Activated CD8-positive, alpha-beta T cell treated with anti-CD3 and anti-CD28 coated beads, Interleukin-2, amount 10 ng/mL, durations not matched to agents 7 days and 5 days (primary cell): Measurements from ENCODE around the gene ZNF17. TPM values are rescaled to one million over a fixed set of nuclear protein-coding genes. Genes with fewer than 3 reads are reported as not detected.
"Not testable (repeated sequence)": the region's sequence is repeated elsewhere in the genome, so short reads cannot be mapped to it uniquely, and the experiment has no call there.

ENCODE experiments used
- ATAC-seq: fragments of 150-1000 bp; cut with Tn5 transposase; one replicate; pipeline ENCODE4 v1.10.0; 2021; ENCODE audit warnings: moderate library complexity
- CTCF ChIA-PET: fragments of 350-600 bp; sonication (Branson Sonifier 250); formaldehyde crosslinking; loops from one replicate; lab custom pipeline; 2021; ENCODE audit warnings: antibody characterized with exemption; lab: Charles Lee
- POLR2A ChIA-PET: fragments of 350-600 bp; sonication (Branson Sonifier 250); formaldehyde crosslinking; loops from one replicate; lab custom pipeline; 2021; ENCODE audit warnings: antibody characterized with exemption; lab: Charles Lee
- DNase-seq: peaks from one replicate; pipeline ENCODE4 v3.0.0-alpha.2; 2020
- H3K27ac Mint-ChIP-seq: one replicate; pipeline ENCODE4 v1.8.0; 2021; ENCODE audit warnings: mild to moderate bottlenecking, mixed read lengths
- H3K27me3 Mint-ChIP-seq: one replicate; pipeline ENCODE4 v1.8.0; 2021; ENCODE audit warnings: low read depth, mixed read lengths
- H3K36me3 Mint-ChIP-seq: one replicate; pipeline ENCODE4 v1.8.0; 2021; ENCODE audit warnings: low read depth, mixed read lengths
- H3K4me1 Mint-ChIP-seq: one replicate; pipeline ENCODE4 v1.8.0; 2021; ENCODE audit warnings: low read depth, mixed read lengths
- H3K4me3 Mint-ChIP-seq: one replicate; pipeline ENCODE4 v1.8.0; 2021; ENCODE audit warnings: mild to moderate bottlenecking, mixed read lengths
- H3K9me3 Mint-ChIP-seq: one replicate; pipeline ENCODE4 v1.8.0; 2022; ENCODE audit warnings: mixed read lengths; ENCODE audit not compliant: insufficient read depth
- total RNA-seq, 2 experiments: library from RNA; stranded (reverse); gene quantifications; one replicate each; pipeline ENCODE4 v1.2.3, GENCODE V29; 2021

Gene ZNF17
- 10 to 100 TPM; 11.6 to 12.2 TPM for total RNA-seq

DNA sequence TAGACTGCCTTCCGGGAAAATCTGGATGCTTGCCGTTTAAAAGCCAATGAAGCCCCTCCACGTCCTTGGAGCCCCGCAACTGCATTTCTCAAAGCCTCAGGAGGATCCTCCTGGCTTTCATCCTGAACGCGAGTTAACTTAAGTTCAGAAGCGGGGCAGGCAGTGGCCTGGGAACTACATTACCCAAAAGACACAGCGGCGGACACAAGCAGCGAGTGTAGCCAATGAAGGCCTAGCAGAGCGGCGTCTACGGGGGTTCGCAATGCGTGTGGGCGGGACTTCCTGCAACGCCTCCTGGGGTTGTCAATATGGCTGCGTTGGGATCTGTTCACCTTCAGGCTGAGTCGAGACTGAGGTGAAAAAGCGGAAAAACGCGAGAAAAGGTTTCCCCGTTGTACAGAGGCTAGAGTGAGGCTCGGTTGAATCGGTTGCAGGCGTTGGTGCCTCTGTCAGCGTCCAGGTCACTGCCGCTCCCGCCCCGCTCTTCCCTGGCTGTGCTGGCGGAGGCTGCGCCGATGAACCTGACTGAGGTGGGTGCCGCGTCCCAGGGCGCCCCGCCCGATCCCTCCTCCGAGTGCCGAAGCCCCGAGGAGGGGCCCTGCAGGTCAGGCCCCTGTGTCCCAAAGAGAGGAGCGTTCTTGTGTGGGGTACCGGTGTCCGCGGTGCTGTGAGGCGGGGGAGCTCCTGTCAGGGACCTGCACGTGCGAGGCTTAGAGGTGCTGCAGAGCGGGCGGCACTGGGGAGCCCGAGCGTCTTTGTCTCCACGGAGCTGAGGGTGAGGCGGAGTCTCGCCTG lies at the start of gene ZNF17:
TSS of gene ZNF17 (plus strand) at position 285 of the 795 bp plus-strand sequence. CDS start 2,455 bp downstream, outside the sequence.
- Mint-ChIP-seq H3K9me3 (peaks cover 4% of the 10 kb centered on the region), H3K4me1 (peaks cover 18% of the 10 kb centered on the region), H3K4me3 (peak within 1 kb of the TSS; percentile 91), H3K27me3 (no peaks in the 10 kb centered on the region), H3K36me3 (peaks cover 32% of the 10 kb centered on the region), H3K27ac (peak within 1 kb of the TSS; percentile 87)
- ATAC-seq (peak; percentile 100), DNase-seq (peak; percentile 96)
- ChIA-PET POLR2A (interaction anchor here (1.0 kb wide), 1 partner anchor 24 kb away, joined by 3 read pairs; the partner anchor contains the start of gene ZNF749), CTCF (interaction anchor here (1.7 kb wide), 1 partner anchor 22 kb away, joined by 6 read pairs; the partner anchor contains the start of gene ZNF548)

DNA sequence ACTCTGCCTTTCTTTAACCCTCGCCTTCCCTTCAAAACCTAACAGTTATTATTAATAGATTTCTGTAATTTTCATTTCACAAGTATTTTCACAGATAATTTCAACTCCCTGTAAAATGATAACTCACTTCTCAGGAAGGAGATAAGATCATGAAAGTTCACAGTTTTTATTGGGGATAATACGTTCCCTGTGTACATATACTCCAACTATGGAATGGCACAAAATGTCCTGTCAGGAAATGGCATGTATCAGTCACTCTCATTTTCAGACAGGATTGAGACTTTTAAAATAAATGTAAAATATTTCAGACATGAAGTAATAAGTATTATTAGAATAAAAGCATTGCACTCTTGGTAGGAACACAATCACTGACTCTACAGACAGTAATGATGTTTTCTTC lies 48.5 kb upstream of the ZNF17 start:
- ChIA-PET POLR2A (interaction anchor here (1.4 to 1.5 kb wide), 2 partner anchors 12 to 27 kb away, joined by 4 to 10 read pairs; partner anchors contain the start of genes ZNF304 and ZNF548), CTCF (interaction anchor here (1.5 to 1.8 kb wide), 2 partner anchors 12 to 27 kb away, joined by 3 to 4 read pairs; partner anchors contain the start of gene ZNF304)
- H3K9me3 Mint-ChIP-seq, result peaks cover 36% of the 10 kb centered on the region
- H3K36me3 Mint-ChIP-seq, result peaks cover 50% of the 10 kb centered on the region
- H3K27me3 Mint-ChIP-seq, result no peaks in the 10 kb centered on the region
- DNase-seq, result no peak
- peak overlapping the region; percentile 92 for H3K27ac Mint-ChIP-seq
- H3K4me1 Mint-ChIP-seq, result peaks cover 14% of the 10 kb centered on the region
- peak overlapping the region; percentile 89 for H3K4me3 Mint-ChIP-seq
- ATAC-seq, result no peak

DNA sequence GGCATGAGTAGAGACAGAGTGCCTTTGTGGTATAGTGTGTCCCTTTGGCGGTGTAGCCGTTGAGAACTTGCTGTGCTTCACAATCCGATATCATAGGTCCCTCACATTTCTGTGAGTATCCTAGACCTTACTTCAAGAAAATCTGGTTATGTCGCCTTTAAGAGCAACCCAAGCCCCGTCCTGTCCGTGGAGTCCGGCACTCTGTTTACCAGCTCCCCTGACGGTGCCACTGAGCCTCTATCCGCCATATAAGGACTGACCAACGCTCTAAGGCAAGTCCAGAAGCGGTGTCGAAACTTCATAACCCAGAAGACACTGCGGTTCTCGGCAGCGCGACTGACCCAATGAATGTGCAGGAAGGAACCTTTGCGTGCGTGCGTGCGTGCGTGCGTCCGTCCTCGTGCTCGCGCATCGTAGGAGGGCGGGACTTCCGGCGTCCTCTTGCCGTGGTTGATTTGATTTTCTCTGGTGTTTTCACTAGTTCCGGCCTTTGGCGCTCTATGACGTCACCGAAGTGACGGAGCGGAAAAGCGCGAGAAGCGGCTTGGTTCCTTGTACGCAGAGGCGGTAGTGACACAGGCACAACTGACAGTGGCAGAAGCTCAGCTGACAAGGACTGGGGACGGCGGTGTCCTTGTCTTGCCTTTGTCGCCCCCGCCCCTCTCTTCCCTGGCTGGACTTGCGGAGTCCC lies 47.8 kb upstream of the ZNF17 start, which contains the start of the genes TRAPPC2B and ZNF547:
TSS of gene TRAPPC2B (plus strand) at position 555 of the 691 bp plus-strand sequence. CDS start 1,283 bp downstream, outside the sequence.
TSS of gene ZNF547 (plus strand) at position 555 of the 691 bp plus-strand sequence. CDS start 5,005 bp downstream, outside the sequence.
- Mint-ChIP-seq H3K4me1 (peaks cover 14% of the 10 kb centered on the region), H3K36me3 (peaks cover 45% of the 10 kb centered on the region), H3K4me3 (peak within 1 kb of the TSS; percentile 89), H3K27ac (peak within 1 kb of the TSS; percentile 92), H3K27me3 (no peaks in the 10 kb centered on the region), H3K9me3 (peaks cover 36% of the 10 kb centered on the region)
- ATAC-seq, result peak; percentile 95
- POLR2A ChIA-PET, result interaction anchor here (0.8 to 1.5 kb wide), 4 partner anchors 9 to 554 kb away, joined by 3 to 10 read pairs (median 4); partner anchors contain the start of genes ZNF304 and ZNF548
- peak; percentile 99 for DNase-seq
- CTCF ChIA-PET, result interaction anchor here (1.5 to 1.8 kb wide), 2 partner anchors 12 to 26 kb away, joined by 3 to 4 read pairs; partner anchors contain the start of gene ZNF304

DNA sequence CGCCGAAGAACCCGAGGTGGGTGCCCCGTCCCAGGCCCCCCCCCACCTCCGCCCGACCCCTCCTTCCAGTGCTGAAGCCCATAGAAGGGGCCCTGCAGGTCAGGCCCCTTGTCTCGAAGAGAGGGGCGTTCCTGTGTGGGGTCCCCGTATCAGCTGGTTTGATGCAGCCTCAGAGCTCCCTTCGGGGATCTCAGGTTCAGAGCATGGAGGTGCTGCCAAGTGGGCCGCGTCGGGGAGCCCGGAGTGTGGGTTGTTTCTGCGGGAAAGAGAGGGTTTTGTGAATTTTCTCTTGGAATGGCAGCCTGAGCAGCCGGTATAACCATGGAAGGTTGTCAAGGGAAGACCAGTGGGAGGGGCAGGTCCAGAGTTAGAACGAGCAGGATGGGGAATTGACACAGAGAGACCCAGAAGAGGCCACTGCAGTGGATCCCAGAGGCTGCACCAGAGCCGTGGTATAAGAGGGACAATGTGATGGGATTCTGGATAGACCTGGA lies 47.2 kb upstream of the ZNF17 start:
- Mint-ChIP-seq H3K27ac (peak overlapping the region; percentile 92), H3K36me3 (peaks cover 41% of the 10 kb centered on the region), H3K9me3 (peaks cover 36% of the 10 kb centered on the region), H3K4me3 (peak overlapping the region; percentile 89), H3K4me1 (peaks cover 14% of the 10 kb centered on the region), H3K27me3 (no peaks in the 10 kb centered on the region)
- CTCF ChIA-PET, result interaction anchor here (1.5 to 1.8 kb wide), 2 partner anchors 13 to 26 kb away, joined by 3 to 4 read pairs; partner anchors contain the start of gene ZNF304
- no peak for DNase-seq
- peak; percentile 39 for ATAC-seq
- POLR2A ChIA-PET, result interaction anchor here (0.8 to 1.5 kb wide), 4 partner anchors 9 to 553 kb away, joined by 3 to 10 read pairs (median 4); partner anchors contain the start of genes ZNF304 and ZNF548

DNA sequence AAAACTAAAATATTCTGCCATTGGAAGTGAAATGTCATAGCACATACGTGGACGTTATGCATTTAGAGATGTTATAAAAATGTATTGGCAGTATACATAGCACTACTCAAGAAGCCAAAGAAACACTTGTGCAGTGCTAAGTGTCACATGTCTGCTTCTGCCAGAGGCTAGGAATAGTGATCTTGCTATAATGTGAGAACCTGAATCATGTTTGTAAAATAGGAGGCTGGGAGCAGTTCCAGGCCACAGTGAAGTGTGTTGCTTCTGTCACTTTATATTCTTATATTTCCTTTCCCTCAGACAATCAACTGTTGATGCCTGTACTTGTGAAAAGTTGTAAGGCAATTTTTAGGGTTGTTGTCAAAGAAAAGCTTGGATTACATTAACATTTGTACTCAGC lies 44.2 kb upstream of the ZNF17 start:
- H3K36me3 Mint-ChIP-seq, result peaks cover 47% of the 10 kb centered on the region
- H3K4me1 Mint-ChIP-seq, result peaks cover 14% of the 10 kb centered on the region
- H3K9me3 Mint-ChIP-seq, result peaks cover 23% of the 10 kb centered on the region
- H3K27ac Mint-ChIP-seq, result no peak overlapping the region
- ATAC-seq (no peak), DNase-seq (no peak)
- ChIA-PET POLR2A (interaction anchor here (1.1 kb wide), 1 partner anchor 16 kb away, joined by 3 read pairs; the partner anchor contains the start of gene ZNF304), CTCF (no interaction called here)
- H3K27me3 Mint-ChIP-seq, result no peaks in the 10 kb centered on the region
- no peak overlapping the region for H3K4me3 Mint-ChIP-seq

DNA sequence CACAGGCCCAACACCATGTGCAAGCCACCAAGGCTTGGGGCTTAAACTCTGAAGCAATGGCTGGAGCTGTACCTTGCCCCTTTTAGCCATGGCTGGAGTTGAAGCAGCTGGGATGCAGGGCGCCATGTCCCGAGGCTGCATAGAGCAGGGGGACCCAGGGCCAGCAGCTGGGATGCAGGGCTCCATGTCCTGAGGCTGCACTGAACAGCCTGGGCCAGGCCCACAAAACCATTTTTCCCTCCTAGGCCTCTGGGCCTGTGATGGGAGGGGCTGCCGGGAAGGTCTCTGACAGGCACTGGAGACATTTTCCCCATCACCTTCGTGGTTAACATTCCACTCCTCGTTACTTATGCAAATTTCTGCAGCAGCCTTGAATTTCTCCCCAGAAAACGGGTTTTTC lies 36.8 kb upstream of the ZNF17 start:
- DNase-seq (no peak), ATAC-seq (no peak)
- H3K4me3 Mint-ChIP-seq, result no peak overlapping the region
- POLR2A ChIA-PET, result no interaction called here
- no peaks in the 10 kb centered on the region for H3K4me1 Mint-ChIP-seq
- H3K27ac Mint-ChIP-seq, result no peak overlapping the region
- CTCF ChIA-PET, result no interaction called here
- no peaks in the 10 kb centered on the region for H3K27me3 Mint-ChIP-seq
- H3K9me3 Mint-ChIP-seq, result peaks cover 37% of the 10 kb centered on the region
- peaks cover 84% of the 10 kb centered on the region for H3K36me3 Mint-ChIP-seq

DNA sequence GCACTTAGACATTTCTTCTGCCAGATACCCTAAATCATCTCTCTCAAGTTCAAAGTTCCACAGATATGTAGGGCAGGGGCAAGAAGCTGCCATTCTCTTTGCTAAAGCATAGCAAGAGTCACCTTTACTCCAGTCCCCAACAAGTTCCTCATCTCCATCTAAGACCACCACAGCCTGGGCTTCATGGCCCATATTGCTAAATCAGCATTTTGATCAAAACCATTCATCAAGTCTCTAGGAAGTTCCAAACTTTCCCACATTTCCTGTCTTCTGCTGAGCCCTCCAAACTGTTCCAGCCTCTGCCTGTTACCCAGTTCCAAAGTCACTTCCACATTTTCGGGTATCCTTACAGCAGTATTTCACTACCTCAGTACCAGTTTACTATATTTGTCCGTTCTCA lies 36.3 kb upstream of the ZNF17 start:
- DNase-seq, result not testable (repeated sequence)

DNA sequence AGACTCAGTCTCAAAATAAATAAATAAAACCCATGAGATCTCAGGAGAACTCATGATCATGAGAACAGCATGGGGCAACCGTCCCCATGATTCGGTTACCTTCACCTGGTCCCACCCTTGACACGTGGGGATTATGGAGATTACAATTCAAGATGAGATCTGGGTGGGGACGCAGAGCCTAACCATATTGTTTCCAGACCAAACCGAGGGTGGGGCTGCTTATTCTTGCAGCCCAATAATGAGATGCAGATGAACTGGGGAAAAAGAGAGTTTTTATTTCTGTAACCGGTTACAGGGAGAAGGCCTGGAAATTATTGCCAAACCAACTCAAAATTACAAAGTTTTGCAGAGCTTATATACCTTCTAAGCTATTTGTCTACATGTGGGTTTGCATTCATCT lies 34.8 kb upstream of the ZNF17 start:
- peaks cover 77% of the 10 kb centered on the region for H3K36me3 Mint-ChIP-seq
- no peak for ATAC-seq
- H3K4me3 Mint-ChIP-seq, result no peak overlapping the region
- H3K4me1 Mint-ChIP-seq, result no peaks in the 10 kb centered on the region
- H3K27me3 Mint-ChIP-seq, result no peaks in the 10 kb centered on the region
- POLR2A ChIA-PET, result interaction anchor here (0.9 kb wide), 1 partner anchor 13 kb away, joined by 4 read pairs; the partner anchor contains the start of gene ZNF548
- H3K9me3 Mint-ChIP-seq, result peaks cover 53% of the 10 kb centered on the region
- no peak overlapping the region for H3K27ac Mint-ChIP-seq
- DNase-seq, result no peak
- CTCF ChIA-PET, result no interaction called here

More for the DNA sequence above, 36.3 kb upstream of the ZNF17 start:
- Mint-ChIP-seq H3K36me3 (peaks cover 84% of the 10 kb centered on the region), H3K9me3 (peaks cover 42% of the 10 kb centered on the region)
- H3K4me3 Mint-ChIP-seq, POLR2A ChIA-PET, H3K4me1 Mint-ChIP-seq, ATAC-seq, H3K27me3 Mint-ChIP-seq, H3K27ac Mint-ChIP-seq, CTCF ChIA-PET: not testable (repeated sequence)

DNA sequence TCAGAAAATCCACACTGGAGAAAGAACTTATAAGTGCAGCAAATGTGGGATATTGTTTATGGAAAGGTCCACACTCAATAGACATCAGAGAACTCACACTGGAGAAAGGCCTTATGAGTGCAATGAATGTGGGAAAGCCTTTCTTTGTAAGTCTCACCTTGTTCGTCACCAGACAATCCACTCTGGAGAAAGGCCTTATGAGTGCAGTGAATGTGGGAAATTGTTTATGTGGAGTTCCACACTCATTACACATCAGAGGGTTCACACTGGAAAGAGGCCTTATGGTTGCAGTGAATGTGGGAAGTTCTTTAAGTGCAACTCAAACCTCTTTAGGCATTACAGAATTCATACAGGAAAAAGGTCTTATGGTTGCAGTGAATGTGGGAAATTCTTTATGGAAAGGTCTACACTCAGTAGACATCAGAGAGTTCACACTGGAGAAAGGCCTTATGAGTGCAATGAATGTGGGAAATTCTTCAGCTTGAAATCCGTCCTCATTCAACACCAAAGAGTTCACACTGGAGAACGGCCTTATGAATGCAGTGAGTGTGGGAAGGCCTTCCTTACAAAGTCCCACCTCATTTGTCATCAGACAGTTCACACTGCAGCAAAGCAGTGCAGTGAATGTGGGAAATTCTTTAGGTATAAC lies 33.3 kb upstream of the ZNF17 start:
- H3K9me3 Mint-ChIP-seq, result peaks cover 53% of the 10 kb centered on the region
- no peaks in the 10 kb centered on the region for H3K27me3 Mint-ChIP-seq
- H3K4me3 Mint-ChIP-seq, result no peak overlapping the region
- peaks cover 62% of the 10 kb centered on the region for H3K36me3 Mint-ChIP-seq
- ATAC-seq (no peak), DNase-seq (no peak)
- ChIA-PET CTCF (no interaction called here), POLR2A (no interaction called here)
- no peak overlapping the region for H3K27ac Mint-ChIP-seq
- H3K4me1 Mint-ChIP-seq, result no peaks in the 10 kb centered on the region

DNA sequence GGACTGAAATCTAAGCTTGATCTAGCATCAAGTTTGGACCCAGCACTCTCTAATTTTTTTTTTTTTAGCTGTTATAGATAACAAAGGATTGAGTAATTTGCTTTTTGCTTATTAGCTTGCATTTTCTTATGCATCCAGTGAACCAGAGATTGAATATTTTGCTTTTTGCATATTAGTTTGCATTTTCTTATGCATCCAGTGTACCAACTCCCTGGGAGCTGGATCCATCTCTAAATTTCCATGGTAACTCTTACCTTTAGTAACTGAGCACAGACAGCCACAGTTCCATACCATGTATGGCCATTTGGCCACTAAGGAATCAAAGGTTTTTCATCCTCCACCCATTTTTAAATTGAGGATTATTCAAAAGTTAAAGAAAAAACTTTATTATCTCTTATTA lies 30.0 kb upstream of the ZNF17 start:
- Mint-ChIP-seq H3K27ac (no peak overlapping the region), H3K27me3 (no peaks in the 10 kb centered on the region), H3K4me3 (no peak overlapping the region), H3K36me3 (peaks cover 32% of the 10 kb centered on the region), H3K9me3 (peaks cover 46% of the 10 kb centered on the region), H3K4me1 (no peaks in the 10 kb centered on the region)
- no peak for ATAC-seq
- ChIA-PET POLR2A (no interaction called here), CTCF (no interaction called here)
- no peak for DNase-seq
